LNCAP (cell line): ENCODE data around the gene MED8.

ENCODE experiments used
- TF ChIP-seq, protein P1 (sequence below): fragments of 450-650 bp; IDR thresholded peaks from 2 replicates; pipeline ENCODE4 v1.5.1; 2017; ENCODE audit warnings: mild to moderate bottlenecking

The MED8 gene

DNA sequence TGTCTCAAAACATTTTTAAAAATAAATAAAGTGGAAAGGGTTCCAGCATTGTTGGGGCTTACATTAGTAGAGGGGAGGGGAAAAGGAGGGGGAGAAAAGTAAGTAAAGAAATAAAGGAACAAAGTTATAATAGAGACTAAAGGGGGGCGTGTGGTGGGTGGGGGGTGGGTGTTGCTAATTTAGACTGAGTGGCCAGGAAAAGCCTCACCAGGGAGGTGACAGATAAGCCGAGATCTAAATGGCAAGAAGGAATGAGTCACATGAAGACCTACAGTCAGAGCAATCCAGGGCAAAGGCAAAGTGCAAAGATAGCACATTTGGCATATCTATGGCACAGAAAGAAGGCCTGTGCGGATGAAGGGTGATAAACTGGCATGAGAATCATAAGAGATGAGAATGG lies 44.5 kb downstream of the MED8 start:
- TF ChIP-seq, protein P1, sequence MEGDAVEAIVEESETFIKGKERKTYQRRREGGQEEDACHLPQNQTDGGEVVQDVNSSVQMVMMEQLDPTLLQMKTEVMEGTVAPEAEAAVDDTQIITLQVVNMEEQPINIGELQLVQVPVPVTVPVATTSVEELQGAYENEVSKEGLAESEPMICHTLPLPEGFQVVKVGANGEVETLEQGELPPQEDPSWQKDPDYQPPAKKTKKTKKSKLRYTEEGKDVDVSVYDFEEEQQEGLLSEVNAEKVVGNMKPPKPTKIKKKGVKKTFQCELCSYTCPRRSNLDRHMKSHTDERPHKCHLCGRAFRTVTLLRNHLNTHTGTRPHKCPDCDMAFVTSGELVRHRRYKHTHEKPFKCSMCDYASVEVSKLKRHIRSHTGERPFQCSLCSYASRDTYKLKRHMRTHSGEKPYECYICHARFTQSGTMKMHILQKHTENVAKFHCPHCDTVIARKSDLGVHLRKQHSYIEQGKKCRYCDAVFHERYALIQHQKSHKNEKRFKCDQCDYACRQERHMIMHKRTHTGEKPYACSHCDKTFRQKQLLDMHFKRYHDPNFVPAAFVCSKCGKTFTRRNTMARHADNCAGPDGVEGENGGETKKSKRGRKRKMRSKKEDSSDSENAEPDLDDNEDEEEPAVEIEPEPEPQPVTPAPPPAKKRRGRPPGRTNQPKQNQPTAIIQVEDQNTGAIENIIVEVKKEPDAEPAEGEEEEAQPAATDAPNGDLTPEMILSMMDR, result no peak

DNA sequence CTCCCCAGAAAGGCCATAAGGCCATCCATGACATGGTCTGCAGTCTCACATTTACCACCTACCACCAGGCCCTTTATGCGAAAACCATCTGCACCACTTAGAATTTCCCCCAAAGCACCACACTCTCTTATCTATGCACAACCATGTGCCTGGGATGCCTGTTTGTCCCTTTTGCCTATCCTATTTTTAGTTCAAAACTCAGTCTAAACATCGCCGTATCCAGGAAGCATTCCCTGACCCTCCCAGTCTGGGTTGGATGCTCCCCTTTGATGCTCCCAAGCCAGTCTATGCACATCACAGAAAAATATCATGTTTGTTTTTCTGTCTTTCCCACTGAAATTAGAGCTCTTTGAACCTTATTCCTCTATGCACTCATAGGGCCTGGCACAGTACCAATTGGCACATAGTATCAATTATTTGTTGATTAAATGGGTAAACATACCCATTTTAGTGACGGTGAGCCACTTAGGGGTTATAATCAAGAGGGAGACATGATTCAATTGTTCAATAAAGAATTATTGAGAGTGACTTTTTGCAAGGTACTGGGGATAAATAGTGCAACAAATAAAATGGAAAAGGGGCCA lies 45.2 kb downstream of the MED8 start:
- TF ChIP-seq, protein P1, result no peak

DNA sequence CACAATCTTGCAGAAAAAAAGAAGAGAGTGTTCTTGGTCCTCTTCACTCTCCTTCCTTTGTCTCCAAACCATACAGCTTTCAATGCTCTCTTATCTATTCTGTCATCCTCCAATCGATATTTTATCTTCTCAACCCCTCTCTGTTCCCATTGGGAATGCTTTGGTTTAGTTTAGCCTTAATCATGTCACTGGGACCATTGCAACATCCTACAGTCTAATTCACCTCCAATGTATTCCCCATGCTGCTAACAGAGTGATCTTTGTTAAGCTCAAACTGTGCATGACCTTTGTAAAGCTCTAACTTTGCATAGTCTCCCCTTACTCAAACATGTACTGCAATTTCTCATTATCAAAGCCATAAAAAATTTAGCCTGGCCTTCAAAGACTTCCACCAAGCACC lies 49.0 kb downstream of the MED8 start:
- TF ChIP-seq, protein P1, result no peak

- TF ChIP-seq, protein P1, result no peak
Observed at GRCh38 chr1:43339584-43340232, 49.9 kb downstream of the MED8 start.

- TF ChIP-seq, protein P1, result no peak
Observed at GRCh38 chr1:43338001-43338400, 51.6 kb downstream of the MED8 start.

- TF ChIP-seq, protein P1, result no peak
Observed at GRCh38 chr1:43337588-43337987, 52.0 kb downstream of the MED8 start, which contains the start of gene MPL. TSS of gene MPL (plus strand) at chr1:43337818. CDS start at chr1:43337849, 31 bp downstream.

GRCh38 chr1:43334453-43335205 lies 55.0 kb downstream of the MED8 start:
- TF ChIP-seq, protein P1, result no peak
